Measurements from ENCODE around the gene TMEM255A.

TMEM255A gene

GRCh38 chrX:120269373-120270035 is 41.8 kb downstream of the TMEM255A start:
- Mint-ChIP-seq H3K36me3 (no peaks in the 10 kb centered on the region), H3K4me1 (no peaks in the 10 kb centered on the region), H3K27me3 (no peaks in the 10 kb centered on the region), H3K4me3 (no peak overlapping the region), H3K27ac (no peak overlapping the region), H3K9me3 (no peaks in the 10 kb centered on the region)
- DNase-seq (ENCODE audit: low spot score in 2 of 2) (no peak), ATAC-seq (ENCODE audit: low read depth) (peak; percentile 27)

GRCh38 chrX:120264341-120264740 is 46.9 kb downstream of the TMEM255A start:
- H3K27me3 Mint-ChIP-seq, result no peaks in the 10 kb centered on the region
- peaks cover 4% of the 10 kb centered on the region for H3K4me1 Mint-ChIP-seq
- ATAC-seq (ENCODE audit: low read depth), result no peak
- H3K36me3 Mint-ChIP-seq, result no peaks in the 10 kb centered on the region
- DNase-seq (ENCODE audit: low spot score in 2 of 2), result no peak
- H3K27ac Mint-ChIP-seq, result no peak overlapping the region
- H3K4me3 Mint-ChIP-seq, result no peak overlapping the region
- no peaks in the 10 kb centered on the region for H3K9me3 Mint-ChIP-seq

- no peak overlapping the region for H3K27ac Mint-ChIP-seq
- H3K9me3 Mint-ChIP-seq, result no peaks in the 10 kb centered on the region
- no peak for DNase-seq (ENCODE audit: low spot score in 2 of 2)
- H3K36me3 Mint-ChIP-seq, result no peaks in the 10 kb centered on the region
- H3K4me1 Mint-ChIP-seq, result peaks cover 4% of the 10 kb centered on the region
- ATAC-seq (ENCODE audit: low read depth), result no peak
- H3K4me3 Mint-ChIP-seq, result no peak overlapping the region
- H3K27me3 Mint-ChIP-seq, result no peaks in the 10 kb centered on the region
Observed at GRCh38 chrX:120262859-120263708, 48.2 kb downstream of the TMEM255A start.

DNA sequence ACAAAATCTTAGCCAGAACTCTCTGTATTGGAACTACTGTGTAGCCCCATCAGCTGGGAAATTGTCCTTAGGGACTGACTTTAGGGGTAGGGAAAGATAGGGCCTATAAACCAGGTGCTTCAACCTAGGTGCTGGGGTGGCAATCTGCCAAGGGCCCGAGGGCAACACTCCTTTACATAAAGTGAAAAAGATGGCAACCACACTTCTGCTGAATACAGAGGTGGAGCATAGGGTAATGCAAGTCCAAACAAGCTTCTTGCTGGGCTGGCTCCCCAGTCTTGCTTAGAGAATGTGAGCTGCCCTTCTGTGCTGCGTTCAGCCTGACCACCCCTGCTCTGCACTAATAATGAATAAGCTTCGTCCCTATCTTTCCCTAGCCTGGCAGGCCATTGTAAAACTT is 50.9 kb downstream of the TMEM255A start:
- Mint-ChIP-seq H3K36me3 (no peaks in the 10 kb centered on the region), H3K4me1 (peaks cover 4% of the 10 kb centered on the region), H3K4me3 (no peak overlapping the region), H3K9me3 (no peaks in the 10 kb centered on the region), H3K27me3 (no peaks in the 10 kb centered on the region), H3K27ac (no peak overlapping the region)
- ATAC-seq (ENCODE audit: low read depth) (no peak), DNase-seq (ENCODE audit: low spot score in 2 of 2) (no peak)

DNA sequence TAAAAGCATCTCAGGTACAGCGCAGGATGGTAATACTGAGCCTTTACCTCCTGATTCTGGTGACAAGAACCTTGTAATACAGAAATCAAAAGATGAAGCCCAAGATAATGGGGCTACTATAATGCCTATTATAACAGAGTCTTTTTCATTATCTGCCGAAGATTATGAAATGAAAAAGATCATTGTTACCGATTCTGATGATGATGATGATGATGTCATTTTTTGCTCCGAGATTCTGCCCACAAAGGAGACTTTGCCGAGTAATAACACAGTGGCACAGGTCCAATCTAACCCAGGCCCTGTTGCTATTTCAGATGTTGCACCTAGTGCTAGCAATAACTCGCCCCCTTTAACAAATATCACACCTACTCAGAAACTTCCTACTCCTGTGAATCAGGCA is 57.5 kb downstream of the TMEM255A start:
- ATAC-seq (ENCODE audit: low read depth), result no peak
- Mint-ChIP-seq H3K27me3 (no peaks in the 10 kb centered on the region), H3K36me3 (peaks cover 8% of the 10 kb centered on the region), H3K9me3 (no peaks in the 10 kb centered on the region), H3K27ac (no peak overlapping the region), H3K4me3 (no peak overlapping the region), H3K4me1 (peaks cover 3% of the 10 kb centered on the region)
- no peak for DNase-seq (ENCODE audit: low spot score in 2 of 2)

DNA sequence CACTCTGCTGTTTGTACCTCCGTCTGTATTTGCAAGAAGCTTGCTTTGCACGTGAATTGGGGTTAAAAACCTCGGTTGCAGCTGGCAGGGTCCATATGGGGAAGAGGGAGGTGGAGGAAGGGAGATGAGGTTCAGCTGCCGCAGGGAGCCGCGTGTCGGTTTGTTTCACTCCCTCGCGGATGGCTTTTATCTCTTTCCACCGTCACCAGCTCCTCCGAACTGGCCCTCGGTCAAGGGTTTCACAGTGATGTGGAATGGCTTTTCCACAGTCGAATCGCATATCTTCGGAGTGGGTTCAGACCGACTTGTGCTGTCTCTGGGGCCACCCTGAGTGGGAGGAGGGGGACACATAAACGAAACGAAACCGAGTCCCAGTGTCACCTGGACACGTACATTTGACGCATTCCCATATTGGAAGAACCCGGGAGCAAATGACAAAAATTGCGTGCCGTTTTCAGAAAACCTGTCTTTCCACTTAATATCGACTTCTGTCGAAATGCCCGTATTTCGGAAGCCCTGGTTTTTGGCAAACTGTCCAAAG is 59.7 kb downstream of the TMEM255A start:
- peak in 1 of 2 donors; percentile 16 for DNase-seq (ENCODE audit: low spot score in 2 of 2)
- peak overlapping the region; percentile 90 for H3K27ac Mint-ChIP-seq
- no peak for ATAC-seq (ENCODE audit: low read depth)
- H3K9me3 Mint-ChIP-seq, result no peaks in the 10 kb centered on the region
- no peaks in the 10 kb centered on the region for H3K27me3 Mint-ChIP-seq
- H3K36me3 Mint-ChIP-seq, result peaks cover 8% of the 10 kb centered on the region
- peaks cover 3% of the 10 kb centered on the region for H3K4me1 Mint-ChIP-seq
- peak overlapping the region; percentile 98 for H3K4me3 Mint-ChIP-seq

GRCh38 chrX:120250522-120251271 is 60.6 kb downstream of the TMEM255A start, which contains the start of gene ZBTB33:
TSS of gene ZBTB33 (plus strand) at chrX:120250812. CDS start at chrX:120253416, 2,604 bp downstream.
- Mint-ChIP-seq H3K9me3 (no peaks in the 10 kb centered on the region), H3K4me1 (peaks cover 3% of the 10 kb centered on the region), H3K27me3 (no peaks in the 10 kb centered on the region), H3K27ac (peak within 1 kb of the TSS; percentile 90), H3K36me3 (peaks cover 8% of the 10 kb centered on the region), H3K4me3 (peak within 1 kb of the TSS; percentile 98)
- peak; percentile 97 for ATAC-seq (ENCODE audit: low read depth)
- peak; percentile 63 to 73 for DNase-seq (ENCODE audit: low spot score in 2 of 2)

DNA sequence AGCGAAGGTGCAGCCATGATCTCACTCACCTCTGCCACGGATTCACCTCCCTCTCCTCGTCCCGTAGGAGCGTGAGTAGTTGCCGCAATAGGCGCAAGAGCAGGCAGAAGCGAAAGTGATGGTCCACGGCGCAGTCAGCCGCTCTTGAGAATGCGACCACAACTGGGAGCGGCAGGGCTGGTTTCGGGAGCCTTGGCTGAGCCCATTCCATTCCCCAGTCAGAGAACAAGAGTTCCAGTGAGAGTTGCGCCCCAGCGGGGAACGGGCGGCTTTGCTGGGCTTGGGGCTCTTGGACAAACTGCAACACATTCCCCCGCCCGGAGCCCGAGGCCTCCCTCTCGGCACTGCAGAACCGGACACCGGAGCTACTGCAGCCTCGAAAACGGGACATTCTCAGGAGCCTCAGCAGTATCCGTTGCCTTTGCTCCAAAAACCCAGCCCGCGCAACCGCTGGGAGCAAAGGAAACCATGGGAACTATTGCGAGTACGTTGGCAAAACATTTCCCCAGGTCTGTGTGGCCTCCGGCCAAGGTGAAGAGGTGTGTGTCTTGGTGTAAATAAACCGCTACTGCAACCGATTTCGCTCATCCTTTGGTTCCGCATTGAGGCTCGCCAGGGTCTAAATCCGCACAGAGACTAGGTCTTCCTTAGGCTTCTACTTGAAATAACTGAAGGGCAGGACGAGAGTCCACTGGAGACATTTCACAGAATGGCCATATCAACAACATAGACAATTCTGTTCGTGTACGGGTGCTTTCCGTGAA is 66.3 kb downstream of the TMEM255A start:
- Mint-ChIP-seq H3K27ac (peak overlapping the region; percentile 94), H3K4me1 (peaks cover 17% of the 10 kb centered on the region), H3K27me3 (no peaks in the 10 kb centered on the region), H3K36me3 (no peaks in the 10 kb centered on the region), H3K4me3 (peak overlapping the region; percentile 97), H3K9me3 (no peaks in the 10 kb centered on the region)
- DNase-seq (ENCODE audit: low spot score in 2 of 2) (peak; percentile 42 to 46), ATAC-seq (ENCODE audit: low read depth) (peak; percentile 92)

DNA sequence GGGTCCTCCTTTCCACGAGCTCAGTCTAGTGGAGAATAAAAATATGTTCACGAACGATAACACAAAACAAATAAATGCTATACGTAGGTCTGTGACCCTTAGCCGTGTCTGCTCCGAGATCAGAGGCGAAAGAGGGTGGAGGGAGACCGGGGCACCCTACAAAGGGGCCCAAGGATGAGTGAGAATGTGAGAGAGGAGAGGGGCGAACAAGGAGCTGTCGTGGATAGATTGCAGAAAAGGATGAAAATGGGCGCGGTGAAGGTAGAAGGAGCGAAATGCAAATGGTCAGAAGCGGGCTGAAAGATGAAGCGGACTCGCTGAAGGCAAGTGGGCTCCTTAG is 66.9 kb downstream of the TMEM255A start:
- Mint-ChIP-seq H3K9me3 (no peaks in the 10 kb centered on the region), H3K36me3 (no peaks in the 10 kb centered on the region), H3K4me3 (peak overlapping the region; percentile 97), H3K4me1 (peaks cover 17% of the 10 kb centered on the region), H3K27me3 (no peaks in the 10 kb centered on the region), H3K27ac (peak overlapping the region; percentile 94)
- DNase-seq (ENCODE audit: low spot score in 2 of 2), result no peak
- no peak for ATAC-seq (ENCODE audit: low read depth)

DNA sequence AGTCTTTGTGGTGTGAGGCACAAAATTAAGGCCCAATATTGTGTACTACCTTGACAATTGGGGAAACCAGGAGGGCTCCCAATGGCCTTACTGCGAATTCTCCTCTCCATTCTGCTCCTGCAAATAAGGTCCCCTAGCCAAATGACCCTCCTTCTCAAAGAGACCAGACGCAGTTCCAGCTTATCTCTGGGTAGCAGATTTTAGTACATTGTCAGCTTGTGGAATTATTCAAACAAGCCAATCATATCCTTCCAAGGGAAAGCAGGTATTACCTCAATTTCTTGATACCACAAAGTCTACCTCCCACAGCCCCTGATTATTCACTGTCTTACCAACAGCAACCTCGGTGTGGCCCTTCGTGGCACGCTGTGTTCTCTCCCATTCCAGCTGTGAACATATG is 68.4 kb downstream of the TMEM255A start:
- DNase-seq (ENCODE audit: low spot score in 2 of 2), result no peak
- Mint-ChIP-seq H3K27me3 (no peaks in the 10 kb centered on the region), H3K4me1 (peaks cover 17% of the 10 kb centered on the region), H3K9me3 (no peaks in the 10 kb centered on the region), H3K4me3 (no peak overlapping the region), H3K36me3 (peaks cover 8% of the 10 kb centered on the region), H3K27ac (no peak overlapping the region)
- ATAC-seq (ENCODE audit: low read depth), result no peak

GRCh38 chrX:120238933-120239332 is 72.3 kb downstream of the TMEM255A start:
- DNase-seq (ENCODE audit: low spot score in 2 of 2), result no peak
- H3K27ac Mint-ChIP-seq, result no peak overlapping the region
- no peak overlapping the region for H3K4me3 Mint-ChIP-seq

DNA sequence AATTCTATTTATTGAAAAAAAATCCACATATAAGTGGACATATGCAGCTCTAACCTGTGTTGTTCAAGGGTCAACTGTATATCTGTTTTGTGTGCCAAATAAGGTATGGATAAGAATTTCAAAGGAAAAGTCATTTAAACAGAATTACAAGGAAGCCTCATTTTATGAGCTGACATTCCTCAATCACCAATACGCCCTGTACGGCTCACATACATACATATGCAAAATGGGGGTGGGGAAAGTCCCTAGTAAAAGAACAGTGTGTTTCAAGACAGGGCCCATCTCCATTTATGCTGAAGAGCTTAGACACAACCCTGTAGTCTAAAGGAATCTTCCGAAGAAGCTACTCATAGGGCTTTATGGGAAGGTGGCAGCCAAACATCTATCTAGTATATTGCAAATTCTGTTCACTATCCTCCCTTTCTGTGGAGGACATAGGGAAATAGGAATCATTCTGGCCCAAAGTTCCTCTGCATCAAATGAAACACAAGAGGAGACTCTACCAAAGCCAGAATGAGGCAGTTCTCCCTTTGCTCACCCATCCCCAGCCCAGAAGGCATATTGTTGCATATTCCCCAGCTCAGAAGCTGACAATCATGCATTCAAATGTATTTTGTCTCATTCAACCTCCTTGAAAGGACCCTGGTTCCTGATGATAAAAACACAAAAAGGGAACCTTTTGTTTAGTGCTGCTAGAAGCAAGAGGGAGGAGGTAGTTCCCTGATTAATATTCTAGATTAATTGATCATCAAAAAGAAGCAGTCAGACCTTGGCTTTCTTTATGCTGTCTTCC is 74.4 kb downstream of the TMEM255A start:
- Mint-ChIP-seq H3K27me3 (no peaks in the 10 kb centered on the region), H3K9me3 (no peaks in the 10 kb centered on the region), H3K36me3 (peaks cover 12% of the 10 kb centered on the region), H3K27ac (no peak overlapping the region), H3K4me1 (peaks cover 3% of the 10 kb centered on the region), H3K4me3 (no peak overlapping the region)
- ATAC-seq (ENCODE audit: low read depth) (no peak), DNase-seq (ENCODE audit: low spot score in 2 of 2) (no peak)

More at GRCh38 chrX:120238933-120239332, 72.3 kb downstream of the TMEM255A start:
- Mint-ChIP-seq H3K9me3 (no peaks in the 10 kb centered on the region), H3K27me3 (no peaks in the 10 kb centered on the region), H3K36me3 (peaks cover 12% of the 10 kb centered on the region), H3K4me1 (peaks cover 10% of the 10 kb centered on the region)
- no peak for ATAC-seq (ENCODE audit: low read depth)

DNA sequence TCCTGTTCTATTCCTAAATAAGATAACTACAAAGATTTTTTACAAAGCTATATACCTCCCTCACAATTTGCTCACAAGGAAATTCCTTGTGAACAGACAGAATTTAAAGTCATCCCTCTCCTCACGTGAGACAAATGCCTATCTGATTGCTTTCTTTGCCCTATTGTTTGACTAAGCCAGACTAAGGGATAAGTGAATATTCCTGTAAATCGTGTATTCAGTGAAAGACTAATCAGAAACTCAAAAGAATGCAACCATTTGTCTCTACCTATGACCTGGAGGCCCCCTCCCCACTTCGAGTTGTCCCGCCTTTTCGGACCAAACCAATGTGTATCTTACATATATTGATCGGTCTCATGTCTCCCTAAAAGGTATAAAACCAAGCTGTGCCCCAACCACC is 76.0 kb downstream of the TMEM255A start:
- Mint-ChIP-seq H3K4me3 (no peak overlapping the region), H3K9me3 (no peaks in the 10 kb centered on the region), H3K36me3 (peaks cover 12% of the 10 kb centered on the region), H3K27me3 (no peaks in the 10 kb centered on the region), H3K4me1 (no peaks in the 10 kb centered on the region), H3K27ac (no peak overlapping the region)
- ATAC-seq (ENCODE audit: low read depth) (no peak), DNase-seq (ENCODE audit: low spot score in 2 of 2) (no peak)

Data from memory B cell (primary cell).